Measurements from ENCODE around the gene RASA3. TPM values are rescaled to one million over a fixed set of nuclear protein-coding genes. Genes with fewer than 3 reads are reported as not detected.
A peak's percentile ranks its signal among the peaks of the same experiment; 100 is the strongest.

RASA3 gene
- total RNA-seq, 6 experiments from 2014 or later: 3.5 to 7.9 (median 4.6) TPM

DNA sequence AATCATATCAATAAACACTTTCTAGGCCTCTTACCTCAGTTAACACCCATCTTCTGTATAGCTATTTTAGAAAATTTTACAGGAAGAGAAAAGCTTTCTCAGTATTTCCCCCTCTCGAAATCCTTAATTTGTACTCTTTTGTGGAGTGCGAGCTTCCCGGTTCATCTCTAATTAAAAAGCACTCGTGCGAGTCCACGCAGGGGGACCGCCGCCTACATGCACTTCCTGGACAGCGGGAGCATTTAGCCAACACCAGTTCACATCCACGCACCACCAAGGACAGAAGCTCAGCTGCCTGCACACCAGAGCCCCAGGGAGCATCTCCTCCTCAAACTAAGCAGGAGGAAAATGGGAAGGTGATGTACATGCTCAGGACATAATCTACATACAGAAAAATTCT, 60.0 kb downstream of the RASA3 start:
- H3K4me1 ChIP-seq: no peaks in the 10 kb centered on the region
- H3K4me3 ChIP-seq: no peak overlapping the region
- H3K27me3 ChIP-seq: no peaks in the 10 kb centered on the region
- no peaks in the 10 kb centered on the region for H3K36me3 ChIP-seq
- TF ChIP-seq CTCF (IDR thresholded peaks at IDR 0.05) (no peak), POLR2A (IDR thresholded peaks at IDR 0.05) (no peak)
- WGBS (ENCODE audit: insufficient coverage, low coverage, low lambda C conversion rate, missing lambda C conversion rate): 80% methylated on average over 9 of the region's 10 CpGs
- intact Hi-C loops (cut with DNase I): no loop called here
- DNase-seq (peak in 2 of 3 donors; percentile 11 to 20), ATAC-seq (no peak)
- H3K27ac ChIP-seq: no peak overlapping the region
- no peaks in the 10 kb centered on the region for H3K9me3 ChIP-seq

- Histone ChIP-seq H3K9me3 (no peaks in the 10 kb centered on the region), H3K4me3 (no peak overlapping the region), H3K4me1 (no peaks in the 10 kb centered on the region), H3K27me3 (no peaks in the 10 kb centered on the region), H3K36me3 (no peaks in the 10 kb centered on the region), H3K27ac (no peak overlapping the region)
- TF ChIP-seq CTCF (IDR thresholded peaks at IDR 0.05) (no peak), POLR2A (IDR thresholded peaks at IDR 0.05) (no peak)
- intact Hi-C loops (cut with DNase I): no loop called here
- ATAC-seq: no peak
- 71% methylated on average over 10 of the region's 14 CpGs for WGBS (ENCODE audit: insufficient coverage, low coverage, low lambda C conversion rate, missing lambda C conversion rate)
- DNase-seq: peak in 2 of 3 donors; percentile 37 to 40
Observed at GRCh38 chr13:114071991-114072390, 60.4 kb downstream of the RASA3 start.

DNA sequence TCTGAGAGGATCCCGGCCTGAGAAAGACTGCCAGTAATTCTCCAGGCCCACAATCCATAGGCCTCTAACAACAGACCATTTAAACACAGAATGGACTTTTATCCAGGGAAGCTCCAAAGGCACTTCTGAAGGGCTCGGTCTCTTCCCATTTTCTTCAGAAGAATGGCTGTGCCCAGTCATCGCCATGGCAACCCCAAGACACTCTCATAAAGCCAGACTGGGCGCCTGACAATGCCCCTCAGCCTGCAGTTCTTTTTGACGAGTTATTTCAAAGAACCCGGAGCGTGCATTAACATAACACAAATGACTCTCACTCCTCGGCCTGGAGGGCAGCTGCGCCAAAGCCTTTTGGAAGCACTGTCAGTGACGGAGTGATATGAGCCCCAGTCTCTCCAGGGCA, 61.0 kb downstream of the RASA3 start:
- ATAC-seq (no peak), DNase-seq (peak in 2 of 3 donors; percentile 8 to 23)
- WGBS (ENCODE audit: insufficient coverage, low coverage, low lambda C conversion rate, missing lambda C conversion rate): 87% methylated on average over 9 of the region's 10 CpGs
- no peaks in the 10 kb centered on the region for H3K36me3 ChIP-seq
- TF ChIP-seq POLR2A (IDR thresholded peaks at IDR 0.05): no peak
- TF ChIP-seq CTCF (IDR thresholded peaks at IDR 0.05): no peak
- no peak overlapping the region for H3K27ac ChIP-seq
- no peak overlapping the region for H3K4me3 ChIP-seq
- H3K9me3 ChIP-seq: no peaks in the 10 kb centered on the region
- H3K27me3 ChIP-seq: no peaks in the 10 kb centered on the region
- H3K4me1 ChIP-seq: no peaks in the 10 kb centered on the region
- intact Hi-C loops (cut with DNase I): no loop called here

DNA sequence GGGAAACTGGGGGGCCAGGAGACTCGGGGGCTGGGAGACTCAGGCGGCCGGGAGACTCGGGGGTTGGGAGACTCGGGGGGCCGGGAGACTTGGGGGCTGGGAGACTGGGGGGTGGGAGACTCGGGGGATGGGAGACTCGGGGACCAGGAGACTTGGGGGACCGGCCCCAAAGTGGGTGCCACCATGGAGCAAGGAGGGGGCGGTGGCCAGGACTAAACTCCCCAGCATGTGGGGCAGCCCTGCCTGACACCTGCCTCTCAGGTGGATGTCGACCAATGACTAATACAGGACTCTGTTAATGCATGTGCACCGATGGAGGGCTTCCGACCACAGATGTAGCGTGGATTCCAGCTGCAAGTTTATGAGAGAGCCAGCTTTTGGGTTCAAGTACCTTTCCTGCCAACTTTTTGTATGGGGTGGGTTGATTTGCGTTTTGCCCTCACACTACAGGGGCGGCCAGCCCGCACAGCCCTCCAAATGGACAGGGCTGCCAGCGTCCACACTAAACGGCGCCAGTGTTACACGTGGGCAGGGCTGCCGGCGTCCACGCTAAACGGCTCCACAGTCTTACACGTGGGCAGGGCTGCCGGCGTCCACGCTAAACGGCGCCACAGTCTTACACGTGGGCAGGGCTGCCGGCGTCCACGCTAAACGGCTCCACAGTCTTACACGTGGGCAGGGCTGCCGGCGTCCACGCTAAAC, 62.2 kb downstream of the RASA3 start:
- Histone ChIP-seq H3K4me3 (no peak overlapping the region), H3K9me3 (no peaks in the 10 kb centered on the region), H3K36me3 (no peaks in the 10 kb centered on the region), H3K27ac (no peak overlapping the region), H3K27me3 (no peaks in the 10 kb centered on the region), H3K4me1 (peaks cover 0 to 4% (median under 1%) of the 10 kb centered on the region in 4 donors)
- intact Hi-C loops (cut with DNase I): no loop called here
- 90% methylated on average over 6 of the region's 40 CpGs for WGBS (ENCODE audit: insufficient coverage, low coverage, low lambda C conversion rate, missing lambda C conversion rate)
- TF ChIP-seq CTCF (IDR thresholded peaks at IDR 0.05): no peak
- TF ChIP-seq POLR2A (IDR thresholded peaks at IDR 0.05): no peak
- no peak for ATAC-seq
- peak in 2 of 3 donors; percentile 27 to 42 for DNase-seq

Measured in right lobe of liver (tissue), 6 donors.